GM06990 (cell line): ENCODE results near the gene JADE2.
"Not testable (repeated sequence)": the region's sequence is repeated elsewhere in the genome, so short reads cannot be mapped to it uniquely, and the experiment has no call there.

ENCODE experiments used
- DNase-seq: peaks from one replicate; pipeline ENCODE4 v3.0.0-alpha.2; 2011; ENCODE audit not compliant: insufficient read length; ENCODE audit errors: extremely low read depth
- H3K27me3 ChIP-seq: replicated peaks from 2 replicates; pipeline ENCODE4 v1.6.0; 2011; ENCODE audit warnings: low read length; ENCODE audit not compliant: control insufficient read depth, insufficient read depth
- H3K36me3 ChIP-seq: 2 replicates; pipeline ENCODE4 v1.5.1; 2011; ENCODE audit warnings: low read length; ENCODE audit not compliant: control insufficient read depth, insufficient read depth
- H3K4me3 ChIP-seq: replicated peaks from 2 replicates; pipeline ENCODE4 v1.5.1; 2011; ENCODE audit warnings: low read depth, mild to moderate bottlenecking, control low read depth, low read length
- CTCF ChIP-seq: IDR thresholded peaks from 2 replicates; pipeline ENCODE4 v1.5.1; 2011; ENCODE audit warnings: low read length, control low read depth, mild to moderate bottlenecking, inconsistent platforms; ENCODE audit not compliant: insufficient read depth, poor library complexity, severe bottlenecking

JADE2 gene

GRCh38 chr5:134511796-134512660 is 13.4 kb upstream of the JADE2 start:
- Histone ChIP-seq H3K36me3 (no peaks in the 10 kb centered on the region), H3K4me3 (no peak overlapping the region), H3K27me3 (no peaks in the 10 kb centered on the region)
- no peak for DNase-seq
- TF ChIP-seq CTCF, result no peak

GRCh38 chr5:134512661-134512999 is 12.8 kb upstream of the JADE2 start:
- no peak for TF ChIP-seq CTCF
- Histone ChIP-seq H3K27me3 (no peaks in the 10 kb centered on the region), H3K4me3 (no peak overlapping the region), H3K36me3 (no peaks in the 10 kb centered on the region)
- DNase-seq, result no peak

- no peak overlapping the region for H3K4me3 ChIP-seq
- no peak for TF ChIP-seq CTCF
- H3K36me3 ChIP-seq, result no peaks in the 10 kb centered on the region
- DNase-seq, result no peak
- no peaks in the 10 kb centered on the region for H3K27me3 ChIP-seq
Measured at GRCh38 chr5:134515801-134516200, 9.7 kb upstream of the JADE2 start.

GRCh38 chr5:134516984-134517383 is 8.5 kb upstream of the JADE2 start:
- not testable (repeated sequence) for H3K27me3 ChIP-seq, DNase-seq, H3K36me3 ChIP-seq, H3K4me3 ChIP-seq

- H3K4me3 ChIP-seq, result no peak overlapping the region
- TF ChIP-seq CTCF, result no peak
- H3K27me3 ChIP-seq, result no peaks in the 10 kb centered on the region
- H3K36me3 ChIP-seq, result no peaks in the 10 kb centered on the region
- DNase-seq, result no peak
Measured at GRCh38 chr5:134517553-134517952, 7.9 kb upstream of the JADE2 start.

GRCh38 chr5:134519989-134520388 is 5.5 kb upstream of the JADE2 start:
- TF ChIP-seq CTCF, result no peak
- Histone ChIP-seq H3K4me3 (no peak overlapping the region), H3K36me3 (no peaks in the 10 kb centered on the region), H3K27me3 (no peaks in the 10 kb centered on the region)
- no peak for DNase-seq
